C4-2B (cell line): ENCODE data around the gene OPTC.

Experiments
- H3K27ac ChIP-seq: fragments of 450-650 bp; 2 replicates; pipeline ENCODE4 v1.5.1; 2017
- ZFX ChIP-seq: fragments of 450-650 bp; IDR thresholded peaks from 2 replicates; pipeline ENCODE4 v1.6.1; 2017
- TF ChIP-seq, protein P1 (sequence below): fragments of 450-650 bp; conservative IDR thresholded peaks from 2 replicates; pipeline ENCODE4 v1.5.1; 2017; ENCODE audit warnings: mild to moderate bottlenecking

The OPTC gene

DNA sequence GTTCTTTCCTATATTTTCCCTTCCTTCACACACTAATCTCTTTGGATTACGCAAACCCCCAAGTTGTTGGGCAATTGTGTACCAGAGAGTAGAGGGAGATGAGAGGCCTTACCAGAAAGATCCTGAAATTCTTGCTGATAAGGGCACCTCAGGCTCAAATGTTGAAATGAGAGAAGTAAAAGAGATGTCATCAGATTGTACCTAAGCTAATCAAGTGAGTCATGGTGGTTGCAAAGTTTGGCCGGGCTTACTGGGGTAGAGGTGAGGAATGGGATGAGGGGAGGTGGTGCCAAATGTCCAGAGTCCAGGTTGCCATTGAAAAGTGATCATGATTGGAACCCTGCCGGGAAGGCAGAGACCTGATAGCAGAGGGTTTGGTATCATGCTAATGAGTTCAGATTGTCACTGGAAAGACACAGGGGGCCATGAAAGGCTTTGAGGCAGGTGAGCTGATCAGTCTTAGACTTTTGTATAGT, 43.1 kb downstream of the OPTC start:
- TF ChIP-seq ZFX, result no peak
- TF ChIP-seq, protein P1, sequence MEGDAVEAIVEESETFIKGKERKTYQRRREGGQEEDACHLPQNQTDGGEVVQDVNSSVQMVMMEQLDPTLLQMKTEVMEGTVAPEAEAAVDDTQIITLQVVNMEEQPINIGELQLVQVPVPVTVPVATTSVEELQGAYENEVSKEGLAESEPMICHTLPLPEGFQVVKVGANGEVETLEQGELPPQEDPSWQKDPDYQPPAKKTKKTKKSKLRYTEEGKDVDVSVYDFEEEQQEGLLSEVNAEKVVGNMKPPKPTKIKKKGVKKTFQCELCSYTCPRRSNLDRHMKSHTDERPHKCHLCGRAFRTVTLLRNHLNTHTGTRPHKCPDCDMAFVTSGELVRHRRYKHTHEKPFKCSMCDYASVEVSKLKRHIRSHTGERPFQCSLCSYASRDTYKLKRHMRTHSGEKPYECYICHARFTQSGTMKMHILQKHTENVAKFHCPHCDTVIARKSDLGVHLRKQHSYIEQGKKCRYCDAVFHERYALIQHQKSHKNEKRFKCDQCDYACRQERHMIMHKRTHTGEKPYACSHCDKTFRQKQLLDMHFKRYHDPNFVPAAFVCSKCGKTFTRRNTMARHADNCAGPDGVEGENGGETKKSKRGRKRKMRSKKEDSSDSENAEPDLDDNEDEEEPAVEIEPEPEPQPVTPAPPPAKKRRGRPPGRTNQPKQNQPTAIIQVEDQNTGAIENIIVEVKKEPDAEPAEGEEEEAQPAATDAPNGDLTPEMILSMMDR, result no peak
- no peak overlapping the region for H3K27ac ChIP-seq

DNA sequence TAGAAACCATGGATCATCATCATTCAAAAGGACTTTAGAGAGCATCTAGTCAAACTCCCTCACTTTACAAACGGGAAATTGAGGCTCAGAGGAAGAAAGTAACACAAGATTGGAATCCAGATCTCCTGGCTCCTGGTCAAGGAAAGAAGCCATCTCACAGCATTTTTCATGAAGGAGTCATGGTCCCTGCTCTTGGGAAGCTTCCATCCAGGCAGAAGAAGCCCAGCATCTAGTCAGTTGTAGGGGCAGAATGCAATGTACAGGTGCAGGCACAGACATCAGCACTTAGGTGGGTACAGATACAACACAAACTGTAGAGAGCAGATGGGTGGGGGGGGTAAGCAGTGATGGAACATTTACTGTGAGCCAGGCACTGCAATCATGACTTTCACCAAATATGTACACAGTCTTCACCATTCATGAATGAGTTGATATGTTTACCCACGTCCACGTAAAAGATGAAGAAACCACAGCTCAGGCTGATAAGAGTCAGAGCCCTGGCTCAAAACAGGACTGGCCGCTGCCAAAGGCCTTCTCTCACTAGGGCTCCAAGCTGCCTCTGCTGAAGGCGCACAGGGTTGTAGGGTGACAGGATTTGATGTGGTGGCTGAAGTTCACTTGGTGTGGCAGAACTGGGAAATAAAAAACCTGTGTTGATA, 44.0 kb downstream of the OPTC start:
- TF ChIP-seq, protein P1, result no peak
- H3K27ac ChIP-seq, result no peak overlapping the region

GRCh38 chr1:203538726-203539125, 44.8 kb downstream of the OPTC start:
- TF ChIP-seq ZFX, result no peak
- TF ChIP-seq, protein P1, result no peak
- H3K27ac ChIP-seq, result no peak overlapping the region

DNA sequence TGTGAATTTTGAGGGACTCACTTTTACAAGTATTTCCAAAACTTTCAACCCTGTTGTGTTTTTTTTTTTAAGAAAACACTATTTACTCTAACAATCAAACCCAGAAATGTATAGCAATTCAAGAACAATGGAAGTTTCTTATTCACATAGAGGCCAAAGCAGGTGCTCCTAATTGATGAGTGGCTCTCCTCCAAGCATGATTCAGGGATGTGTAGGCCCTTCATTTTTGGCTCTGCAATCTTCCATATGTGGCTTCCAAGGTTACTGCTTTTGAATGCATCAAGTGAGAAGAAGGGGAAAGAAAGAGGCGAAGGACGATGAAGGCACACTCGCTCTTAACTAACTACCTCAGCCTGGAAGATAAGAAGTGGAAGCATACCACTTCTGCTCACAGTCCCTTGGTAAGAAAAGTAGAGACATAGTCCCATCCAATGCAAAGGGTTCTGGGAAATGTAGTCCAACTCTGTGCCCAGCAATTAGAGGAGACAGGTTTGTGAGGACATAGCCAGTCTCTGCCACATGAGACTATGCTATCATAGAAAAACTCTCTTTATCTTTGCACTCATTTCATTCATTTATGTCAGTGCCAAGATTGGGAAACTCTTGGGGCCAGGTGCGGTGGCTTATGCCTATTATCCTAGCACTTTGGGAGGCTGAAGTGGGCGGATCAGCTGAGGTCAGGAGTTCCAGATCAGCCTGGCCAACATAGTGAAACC, 46.0 kb downstream of the OPTC start:
- no peak overlapping the region for H3K27ac ChIP-seq
- TF ChIP-seq, protein P1, result no peak
- TF ChIP-seq ZFX, result no peak

DNA sequence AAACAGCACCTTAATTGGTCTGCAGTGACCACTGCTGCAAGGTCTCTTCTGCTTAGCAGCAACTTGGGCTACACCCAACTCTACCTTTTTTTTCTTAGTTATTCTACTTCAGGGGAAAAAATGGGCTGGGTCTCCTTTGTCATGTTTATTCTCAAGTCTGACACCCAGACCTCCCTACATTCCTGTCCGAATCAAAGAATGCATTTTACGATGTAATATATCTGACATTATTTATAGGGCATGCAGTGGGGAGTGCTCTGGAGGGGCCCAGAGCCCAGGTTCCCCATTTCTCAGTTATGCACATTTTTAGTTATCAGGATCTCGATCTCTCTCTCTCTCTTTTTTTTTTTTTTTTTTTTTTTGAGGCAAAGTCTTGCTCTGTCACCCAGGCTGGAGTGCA, 50.5 kb downstream of the OPTC start:
- TF ChIP-seq ZFX, result no peak
- TF ChIP-seq, protein P1, result no peak
- H3K27ac ChIP-seq, result no peak overlapping the region

- TF ChIP-seq, protein P1, result no peak
- no peak for TF ChIP-seq ZFX
- H3K27ac ChIP-seq, result no peak overlapping the region
These were observed 51.2 kb downstream of the OPTC start for GRCh38 chr1:203544978-203545816.

GRCh38 chr1:203546274-203546673, 52.3 kb downstream of the OPTC start:
- TF ChIP-seq, protein P1, result no peak
- TF ChIP-seq ZFX, result no peak
- H3K27ac ChIP-seq, result no peak overlapping the region
